SK-N-SH (cell line): ENCODE results near the gene CDC14B. TPM values are rescaled to one million over a fixed set of nuclear protein-coding genes. Genes with fewer than 3 reads are reported as not detected.

Experiments used
- CTCF ChIA-PET: fragments of 300-600, 350-600 bp; formaldehyde crosslinking; extraction: SDS; loops from one replicate; lab custom pipeline; 2021; lab: Yijun Ruan, JAX
- POLR2A ChIA-PET: fragments of 350-600 bp; sonication (Branson Sonifier 250); formaldehyde crosslinking; extraction: SDS; loops from one replicate; lab custom pipeline; 2020; ENCODE audit warnings: antibody characterized with exemption, inconsistent platforms; lab: Yijun Ruan, JAX
- DNase-seq: peaks from one replicate; pipeline ENCODE4 v3.0.0; 2012
- H2AFZ ChIP-seq: fragments of 200-600 bp; sonication (generic); 2 replicates; pipeline ENCODE4 v1.8.1; 2016; ENCODE audit warnings: antibody characterized with exemption, mild to moderate bottlenecking, low read depth
- H3F3A ChIP-seq: fragments of 200-600 bp; sonication (generic); replicated peaks from 2 replicates; pipeline ENCODE3; 2016; ENCODE audit warnings: antibody characterized with exemption, mild to moderate bottlenecking; ENCODE audit not compliant: insufficient read depth
- H3K27ac ChIP-seq, 2 experiments: fragments of 200-500 bp in 1 of 2; fragments of 200-600 bp in 1 of 2; sonication (Bioruptor generic) in 1 of 2; sonication (generic), shearing (Covaris generic) in 1 of 2; 2 replicates each; pipeline versions ENCODE4 v1.5.1 to v1.6.1; 2014 to 2016; ENCODE audit warnings: low read depth in 2 of 2, inconsistent platforms in 1 of 2, low read length in 1 of 2, mild to moderate bottlenecking in 1 of 2, mixed read lengths in 1 of 2
- H3K27me3 ChIP-seq: fragments of 200-600 bp; sonication (generic), shearing (Covaris generic); 2 replicates; pipeline ENCODE4 v1.6.1; 2016; ENCODE audit warnings: mixed run types; ENCODE audit not compliant: insufficient read depth
- H3K36me3 ChIP-seq, 2 experiments: fragments of 200-500 bp in 1 of 2; fragments of 200-600 bp in 1 of 2; sonication (Bioruptor generic) in 1 of 2; sonication (generic) in 1 of 2; replicated peaks in 1 of 2; 2 replicates each; pipeline versions ENCODE3 to v1.5.1; 2014 to 2016; ENCODE audit warnings: low read length in 1 of 2, mild to moderate bottlenecking in 1 of 2; ENCODE audit not compliant: insufficient read depth in 2 of 2, control insufficient read depth in 1 of 2
- H3K4me1 ChIP-seq, 2 experiments: fragments of 200-500 bp in 1 of 2; fragments of 200-600 bp in 1 of 2; sonication (Bioruptor generic) in 1 of 2; sonication (generic), shearing (Covaris generic) in 1 of 2; 2 replicates each; pipeline versions ENCODE4 v1.5.1 to v1.6.1; 2014 to 2016; ENCODE audit warnings: low read depth in 1 of 2, low read length in 1 of 2, mixed run types in 1 of 2; ENCODE audit not compliant: insufficient read depth in 2 of 2, control insufficient read depth in 1 of 2
- H3K4me2 ChIP-seq: fragments of 200-600 bp; sonication (generic), shearing (Covaris generic); 2 replicates; pipeline ENCODE4 v1.6.1; 2017; ENCODE audit warnings: mixed run types
- H3K4me3 ChIP-seq, 2 experiments: fragments of 200-500 bp in 1 of 2; fragments of 200-600 bp in 1 of 2; sonication (Bioruptor generic) in 1 of 2; sonication (generic), shearing (Covaris generic) in 1 of 2; 2 replicates each; pipeline versions ENCODE4 v1.5.1 to v1.8.1; 2014 to 2016; ENCODE audit warnings: low read depth in 2 of 2, inconsistent platforms in 1 of 2, low read length in 1 of 2, mild to moderate bottlenecking in 1 of 2, mixed read lengths in 1 of 2, moderate library complexity in 1 of 2
- H3K79me2 ChIP-seq: fragments of 200-600 bp; sonication (generic); 2 replicates; pipeline ENCODE4 v1.8.1; 2017; ENCODE audit warnings: mild to moderate bottlenecking; ENCODE audit not compliant: insufficient read depth
- H3K9ac ChIP-seq: fragments of 200-600 bp; sonication (generic); 2 replicates; pipeline ENCODE4 v1.6.1; 2017; ENCODE audit warnings: mixed run types
- H3K9me2 ChIP-seq: fragments of 200-600 bp; sonication (generic); 2 replicates; pipeline ENCODE4 v1.6.1; 2017; ENCODE audit warnings: mixed run types
- H3K9me3 ChIP-seq: fragments of 200-600 bp; sonication (generic); 2 replicates; pipeline ENCODE4 v1.6.1; 2017; ENCODE audit warnings: mixed run types, mild to moderate bottlenecking, moderate library complexity
- H4K20me1 ChIP-seq: fragments of 200-600 bp; sonication (generic); 2 replicates; pipeline ENCODE4 v1.6.1; 2017; ENCODE audit warnings: mild to moderate bottlenecking, mixed run types; ENCODE audit not compliant: insufficient read depth
- FOXJ3 ChIP-seq: sonication (generic); formaldehyde crosslinking; IDR thresholded peaks from 2 replicates; pipeline ENCODE4 v1.5.1; 2020; ENCODE audit warnings: mild to moderate bottlenecking, missing genetic modification reagents
- JUND ChIP-seq: IDR thresholded peaks from 2 replicates; pipeline ENCODE4 v1.4.0; 2012
- NFIC ChIP-seq: IDR thresholded peaks from 2 replicates; pipeline ENCODE4 v1.4.0; 2012; ENCODE audit warnings: borderline replicate concordance
- NRF1 ChIP-seq: IDR thresholded peaks from 2 replicates; pipeline ENCODE4 v1.6.1; 2012; ENCODE audit warnings: low read depth, mild to moderate bottlenecking, low read length
- RCOR1 ChIP-seq: fragments of 150-350 bp; IDR thresholded peaks from 2 replicates; pipeline ENCODE4 v1.6.1; 2017; ENCODE audit warnings: antibody characterized with exemption, low read length
- RXRA ChIP-seq: IDR thresholded peaks from 2 replicates; pipeline ENCODE4 v1.4.0; 2012; ENCODE audit warnings: low read depth, mild to moderate bottlenecking, borderline replicate concordance
- SIN3A ChIP-seq: IDR thresholded peaks from 2 replicates; pipeline ENCODE4 v1.6.1; 2012; ENCODE audit warnings: low read depth, mild to moderate bottlenecking, low read length, moderate library complexity, borderline replicate concordance
- TAF1 ChIP-seq: IDR thresholded peaks from 2 replicates; pipeline ENCODE4 v1.6.1; 2012; ENCODE audit warnings: low read depth, mild to moderate bottlenecking, low read length, moderate library complexity, borderline replicate concordance
- WGBS: methylation state at CpG from one replicate; pipeline ENCODE4 v1.1.6; 2017; ENCODE audit warnings: low lambda C conversion rate; 5-methylcytosine and 5-hydroxymethylcytosine counted together
- polyA plus RNA-seq, 3 experiments: library from polyadenylated mRNA; depleted of rRNA; stranded (reverse); fragments of >200 nt; gene quantifications; 2 replicates each; pipeline ENCODE4 v1.2.3, GENCODE V29; 2012
- TF ChIP-seq, protein P1 (sequence below): fragments of 150-350 bp; IDR thresholded peaks from 2 replicates; pipeline ENCODE4 v1.6.1; 2017; ENCODE audit warnings: antibody characterized with exemption, low read length, low read depth, borderline replicate concordance
- TF ChIP-seq, protein P2 (sequence below): fragments of 200-600 bp; sonication (generic); IDR thresholded peaks from 2 replicates; pipeline ENCODE4 v1.6.1; 2017; ENCODE audit warnings: antibody characterized with exemption, mild to moderate bottlenecking, moderate library complexity
- TF ChIP-seq, protein P3 (sequence below): IDR thresholded peaks from 2 replicates; pipeline ENCODE4 v1.4.0; 2012; ENCODE audit warnings: low read depth
- TF ChIP-seq, protein P4 (sequence below): IDR thresholded peaks from 2 replicates; pipeline ENCODE4 v1.4.0; 2012; ENCODE audit warnings: low read depth, borderline replicate concordance

CDC14B gene
- polyA plus RNA-seq, 1 of the 3 experiments (the other 2 are of a cell fraction): 10.1 TPM

DNA sequence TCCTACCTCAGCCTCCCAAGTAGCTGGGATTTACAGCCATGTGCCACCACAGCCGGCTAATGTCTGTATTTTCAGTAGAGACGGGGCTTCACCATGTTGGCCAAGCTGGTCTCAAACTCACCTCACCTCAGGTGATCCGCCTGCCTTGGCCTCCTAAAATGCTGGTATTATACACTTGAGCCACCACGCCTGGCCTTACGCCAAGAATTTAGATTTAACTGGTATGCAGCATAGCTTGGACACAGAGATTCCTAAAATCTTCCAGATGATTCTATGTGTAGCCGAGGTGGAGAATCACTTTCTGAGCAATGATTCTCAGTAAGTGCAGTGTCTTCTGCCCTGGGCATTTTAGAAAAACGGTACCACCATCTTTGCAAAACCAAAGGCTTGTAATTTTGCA is 95.6 kb downstream of the CDC14B start (continued):
- TF ChIP-seq, protein P1, sequence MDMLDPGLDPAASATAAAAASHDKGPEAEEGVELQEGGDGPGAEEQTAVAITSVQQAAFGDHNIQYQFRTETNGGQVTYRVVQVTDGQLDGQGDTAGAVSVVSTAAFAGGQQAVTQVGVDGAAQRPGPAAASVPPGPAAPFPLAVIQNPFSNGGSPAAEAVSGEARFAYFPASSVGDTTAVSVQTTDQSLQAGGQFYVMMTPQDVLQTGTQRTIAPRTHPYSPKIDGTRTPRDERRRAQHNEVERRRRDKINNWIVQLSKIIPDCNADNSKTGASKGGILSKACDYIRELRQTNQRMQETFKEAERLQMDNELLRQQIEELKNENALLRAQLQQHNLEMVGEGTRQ: no peak
- TF ChIP-seq, protein P2, sequence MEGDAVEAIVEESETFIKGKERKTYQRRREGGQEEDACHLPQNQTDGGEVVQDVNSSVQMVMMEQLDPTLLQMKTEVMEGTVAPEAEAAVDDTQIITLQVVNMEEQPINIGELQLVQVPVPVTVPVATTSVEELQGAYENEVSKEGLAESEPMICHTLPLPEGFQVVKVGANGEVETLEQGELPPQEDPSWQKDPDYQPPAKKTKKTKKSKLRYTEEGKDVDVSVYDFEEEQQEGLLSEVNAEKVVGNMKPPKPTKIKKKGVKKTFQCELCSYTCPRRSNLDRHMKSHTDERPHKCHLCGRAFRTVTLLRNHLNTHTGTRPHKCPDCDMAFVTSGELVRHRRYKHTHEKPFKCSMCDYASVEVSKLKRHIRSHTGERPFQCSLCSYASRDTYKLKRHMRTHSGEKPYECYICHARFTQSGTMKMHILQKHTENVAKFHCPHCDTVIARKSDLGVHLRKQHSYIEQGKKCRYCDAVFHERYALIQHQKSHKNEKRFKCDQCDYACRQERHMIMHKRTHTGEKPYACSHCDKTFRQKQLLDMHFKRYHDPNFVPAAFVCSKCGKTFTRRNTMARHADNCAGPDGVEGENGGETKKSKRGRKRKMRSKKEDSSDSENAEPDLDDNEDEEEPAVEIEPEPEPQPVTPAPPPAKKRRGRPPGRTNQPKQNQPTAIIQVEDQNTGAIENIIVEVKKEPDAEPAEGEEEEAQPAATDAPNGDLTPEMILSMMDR: no peak
- TF ChIP-seq RXRA: no peak
- TF ChIP-seq NFIC: no peak
- no peak for TF ChIP-seq TAF1

DNA sequence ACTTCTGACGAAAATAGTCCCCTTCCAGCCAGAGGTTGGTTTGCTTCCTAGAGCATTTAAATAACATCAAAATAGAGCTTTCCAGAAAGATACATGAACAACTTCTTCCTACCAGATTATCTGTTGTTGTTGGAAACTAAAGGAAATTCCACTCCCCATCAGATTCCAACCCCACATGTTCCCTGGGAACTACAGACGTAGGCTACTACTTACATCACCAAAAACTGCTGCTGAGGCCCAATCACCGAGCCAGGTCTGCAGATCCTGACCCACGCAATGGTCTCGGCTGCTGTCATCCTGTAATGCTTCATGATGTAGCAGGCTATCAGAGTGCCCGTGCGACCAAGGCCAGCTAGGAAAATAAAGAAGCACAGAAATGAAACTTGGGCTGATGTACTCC is 96.3 kb downstream of the CDC14B start:
- no peak overlapping the region for H3K4me2 ChIP-seq
- H4K20me1 ChIP-seq: no peaks in the 10 kb centered on the region
- DNase-seq: no peak
- no peak for TF ChIP-seq RCOR1
- 100% methylated on average over 7 of the region's 7 CpGs for whole genome bisulfite sequencing
- ChIA-PET CTCF (interaction anchor here (0.9 to 2.6 kb wide), 2 partner anchors 13 to 132 kb away, joined by 3 to 5 read pairs; partner anchors contain the start of gene PRXL2C), POLR2A (no interaction called here)
- no peaks in the 10 kb centered on the region for H3K9me2 ChIP-seq
- no peak overlapping the region for H2AFZ ChIP-seq
- H3K27ac ChIP-seq: no peak overlapping the region
- no peaks in the 10 kb centered on the region for H3K27me3 ChIP-seq
- H3K9me3 ChIP-seq: no peaks in the 10 kb centered on the region
- H3F3A ChIP-seq: peaks cover 5% of the 10 kb centered on the region
- no peak overlapping the region for H3K4me3 ChIP-seq
- peaks cover 9% of the 10 kb centered on the region in 2 experiments for H3K36me3 ChIP-seq
- H3K79me2 ChIP-seq: no peaks in the 10 kb centered on the region
- H3K9ac ChIP-seq: no peak overlapping the region
- no peaks in the 10 kb centered on the region for H3K4me1 ChIP-seq

DNA sequence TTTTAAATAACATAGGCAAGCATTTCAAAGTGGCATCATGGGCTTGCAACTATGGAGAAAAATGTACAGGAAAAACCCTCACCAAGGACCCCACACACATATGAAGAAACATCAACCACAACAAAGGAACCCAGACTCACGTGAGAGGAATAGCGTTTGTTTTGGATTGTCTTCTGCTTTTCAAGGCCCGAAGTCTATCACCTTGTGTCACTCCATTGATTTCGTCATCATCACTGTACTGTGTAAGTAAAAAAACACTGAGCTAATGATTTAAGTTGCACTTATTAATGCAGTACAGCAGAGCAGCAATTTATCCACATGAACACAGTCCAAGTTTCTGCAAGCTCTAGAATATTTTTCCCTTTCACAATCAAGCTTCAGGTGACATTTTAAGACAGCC is 97.3 kb downstream of the CDC14B start:
- ChIA-PET CTCF (interaction anchor here (0.6 to 2.6 kb wide), 2 partner anchors 12 to 564 kb away, joined by 3 to 5 read pairs; no protein-coding TSS in a partner anchor), POLR2A (no interaction called here)
- H3K4me2 ChIP-seq: no peak overlapping the region
- H4K20me1 ChIP-seq: no peaks in the 10 kb centered on the region
- no peaks in the 10 kb centered on the region for H3K9me3 ChIP-seq
- no peak for DNase-seq
- H3K9ac ChIP-seq: no peak overlapping the region
- no peak overlapping the region for H2AFZ ChIP-seq
- H3K4me1 ChIP-seq: no peaks in the 10 kb centered on the region
- H3K27ac ChIP-seq: no peak overlapping the region
- H3K36me3 ChIP-seq: peaks cover 9% of the 10 kb centered on the region in 2 experiments
- WGBS: 92% methylated on average over 4 of the region's 4 CpGs
- no peaks in the 10 kb centered on the region for H3K9me2 ChIP-seq
- H3K27me3 ChIP-seq: no peaks in the 10 kb centered on the region
- H3F3A ChIP-seq: peaks cover 5% of the 10 kb centered on the region
- TF ChIP-seq, protein P3, sequence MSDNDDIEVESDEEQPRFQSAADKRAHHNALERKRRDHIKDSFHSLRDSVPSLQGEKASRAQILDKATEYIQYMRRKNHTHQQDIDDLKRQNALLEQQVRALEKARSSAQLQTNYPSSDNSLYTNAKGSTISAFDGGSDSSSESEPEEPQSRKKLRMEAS: no peak
- TF ChIP-seq RCOR1 (no peak), JUND (no peak), NRF1 (no peak), TAF1 (no peak), NFIC (no peak), SIN3A (no peak), FOXJ3 (CRISPR knock-in tag) (no peak)
- TF ChIP-seq, protein P1: no peak
- TF ChIP-seq, protein P4, sequence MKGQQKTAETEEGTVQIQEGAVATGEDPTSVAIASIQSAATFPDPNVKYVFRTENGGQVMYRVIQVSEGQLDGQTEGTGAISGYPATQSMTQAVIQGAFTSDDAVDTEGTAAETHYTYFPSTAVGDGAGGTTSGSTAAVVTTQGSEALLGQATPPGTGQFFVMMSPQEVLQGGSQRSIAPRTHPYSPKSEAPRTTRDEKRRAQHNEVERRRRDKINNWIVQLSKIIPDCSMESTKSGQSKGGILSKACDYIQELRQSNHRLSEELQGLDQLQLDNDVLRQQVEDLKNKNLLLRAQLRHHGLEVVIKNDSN: no peak
- no peaks in the 10 kb centered on the region for H3K79me2 ChIP-seq
- no peak overlapping the region for H3K4me3 ChIP-seq
